H9 (cell line): ENCODE measurements around the gene TCERG1L. TPM values are rescaled to one million over a fixed set of nuclear protein-coding genes. Genes with fewer than 3 reads are reported as not detected.

ENCODE experiments used
- DNase-seq: peaks from one replicate; pipeline ENCODE4 v3.0.0-alpha.2; 2017
- H2AFZ ChIP-seq: one replicate; pipeline ENCODE4 v1.6.1; 2013; ENCODE audit warnings: mild to moderate bottlenecking, low read length, control low read depth, moderate library complexity
- H2AK5ac ChIP-seq: 2 replicates; pipeline ENCODE4 v1.6.1; 2013; ENCODE audit warnings: low read length, control low read depth, mixed read lengths; ENCODE audit not compliant: insufficient read length
- H2BK120ac ChIP-seq: one replicate; pipeline ENCODE4 v1.6.1; 2013; ENCODE audit warnings: low read depth, mild to moderate bottlenecking, low read length, control low read depth, inconsistent platforms; ENCODE audit not compliant: poor library complexity, severe bottlenecking
- H2BK12ac ChIP-seq: 2 replicates; pipeline ENCODE4 v1.6.1; 2013; ENCODE audit warnings: low read length, control low read depth, mixed read lengths, low read depth; ENCODE audit not compliant: insufficient read length
- H2BK15ac ChIP-seq: 2 replicates; pipeline ENCODE4 v1.6.1; 2013; ENCODE audit warnings: low read depth, low read length, control low read depth
- H2BK20ac ChIP-seq: one replicate; pipeline ENCODE4 v1.6.1; 2013; ENCODE audit warnings: low read depth, mild to moderate bottlenecking, low read length, control low read depth, inconsistent platforms; ENCODE audit not compliant: poor library complexity, severe bottlenecking
- H2BK5ac ChIP-seq: 2 replicates; pipeline ENCODE4 v1.6.1; 2013; ENCODE audit warnings: low read length, control low read depth, mixed read lengths; ENCODE audit not compliant: insufficient read length
- H3K14ac ChIP-seq: 2 replicates; pipeline ENCODE4 v1.6.1; 2013; ENCODE audit warnings: low read length, control low read depth; ENCODE audit not compliant: insufficient read depth
- H3K18ac ChIP-seq: 2 replicates; pipeline ENCODE4 v1.6.1; 2013; ENCODE audit warnings: low read depth, mild to moderate bottlenecking, mixed read lengths, low read length, control low read depth; ENCODE audit not compliant: insufficient read length
- H3K23ac ChIP-seq: 2 replicates; pipeline ENCODE4 v1.6.1; 2013; ENCODE audit warnings: low read length, control low read depth, mixed read lengths, low read depth; ENCODE audit not compliant: insufficient read length
- H3K23me2 ChIP-seq: 2 replicates; pipeline ENCODE4 v1.6.1; 2013; ENCODE audit warnings: low read depth, mild to moderate bottlenecking, mixed read lengths, low read length, control low read depth; ENCODE audit not compliant: insufficient read length, poor library complexity, severe bottlenecking
- H3K27ac ChIP-seq: 2 replicates; pipeline ENCODE4 v1.5.1; 2013; ENCODE audit warnings: low read length, control low read depth, mixed read lengths, low read depth; ENCODE audit not compliant: insufficient read length
- H3K27me3 ChIP-seq: 2 replicates; pipeline ENCODE4 v1.6.1; 2013; ENCODE audit warnings: low read length, control low read depth, inconsistent platforms; ENCODE audit not compliant: insufficient read depth
- H3K4ac ChIP-seq: 2 replicates; pipeline ENCODE4 v1.6.1; 2013; ENCODE audit warnings: low read depth, mild to moderate bottlenecking, control low read depth, inconsistent platforms, low read length, moderate library complexity
- H3K4me1 ChIP-seq: 2 replicates; pipeline ENCODE4 v1.6.1; 2013; ENCODE audit warnings: low read length, control low read depth, inconsistent platforms; ENCODE audit not compliant: insufficient read depth
- H3K4me2 ChIP-seq: 2 replicates; pipeline ENCODE4 v1.6.1; 2013; ENCODE audit warnings: low read length, control low read depth, mixed read lengths; ENCODE audit not compliant: insufficient read length, insufficient read depth
- H3K56ac ChIP-seq: 2 replicates; pipeline ENCODE4 v1.6.1; 2013; ENCODE audit warnings: low read depth, mild to moderate bottlenecking, mixed read lengths, low read length, control low read depth; ENCODE audit not compliant: insufficient read length
- H3K79me1 ChIP-seq: 2 replicates; pipeline ENCODE4 v1.6.1; 2013; ENCODE audit warnings: low read depth, mild to moderate bottlenecking, moderate library complexity, low read length, control low read depth, inconsistent platforms; ENCODE audit not compliant: insufficient read depth, poor library complexity, severe bottlenecking
- H3K79me2 ChIP-seq: 2 replicates; pipeline ENCODE4 v1.6.1; 2013; ENCODE audit warnings: low read length, control low read depth, inconsistent platforms; ENCODE audit not compliant: insufficient read depth
- H3K9ac ChIP-seq: 2 replicates; pipeline ENCODE4 v1.6.1; 2013; ENCODE audit warnings: low read length, control low read depth, mixed read lengths; ENCODE audit not compliant: insufficient read length; ENCODE audit errors: extremely low read depth
- H3K9me3 ChIP-seq: one replicate; pipeline ENCODE4 v1.6.1; 2013; ENCODE audit warnings: low read depth, low read length, inconsistent platforms; ENCODE audit not compliant: control insufficient read depth
- H3T11ph ChIP-seq: one replicate; pipeline ENCODE4 v1.6.1; 2013; ENCODE audit warnings: mild to moderate bottlenecking, low read length, control low read depth, inconsistent platforms
- H4K20me1 ChIP-seq: one replicate; pipeline ENCODE4 v1.6.1; 2013; ENCODE audit not compliant: control insufficient read depth, insufficient read length, insufficient read depth
- H4K5ac ChIP-seq: 2 replicates; pipeline ENCODE4 v1.6.1; 2013; ENCODE audit warnings: low read depth, mild to moderate bottlenecking, mixed read lengths, low read length, control low read depth; ENCODE audit not compliant: insufficient read length
- H4K8ac ChIP-seq: replicated peaks from 2 replicates; pipeline ENCODE4 v1.6.1; 2013; ENCODE audit warnings: low read length, control low read depth, mixed read lengths, low read depth; ENCODE audit not compliant: insufficient read length
- H4K91ac ChIP-seq: 2 replicates; pipeline ENCODE4 v1.6.1; 2013; ENCODE audit warnings: low read depth, mild to moderate bottlenecking, moderate library complexity, mixed read lengths, low read length, control low read depth; ENCODE audit not compliant: insufficient read length
- H3K27ac Mint-ChIP-seq, 3 experiments: 2 replicates in 2 of 3; 3 replicates in 1 of 3; pipeline ENCODE4 v1.8.0; 2020 to 2021; ENCODE audit warnings: mixed read lengths in 3 of 3, mild to moderate bottlenecking in 1 of 3, moderate library complexity in 1 of 3
- H3K27me3 Mint-ChIP-seq: 2 replicates; pipeline ENCODE4 v1.8.0; 2021; ENCODE audit warnings: low read depth, mild to moderate bottlenecking, moderate library complexity, mixed read lengths
- H3K36me3 Mint-ChIP-seq, 3 experiments: 2 replicates in 2 of 3; 3 replicates in 1 of 3; pipeline ENCODE4 v1.8.0; 2020 to 2021; ENCODE audit warnings: low read depth in 3 of 3, mixed read lengths in 3 of 3; ENCODE audit not compliant: insufficient read depth in 1 of 3
- H3K4me1 Mint-ChIP-seq, 2 experiments: 2 replicates each; pipeline ENCODE4 v1.8.0; 2020; ENCODE audit warnings: mixed read lengths in 2 of 2
- H3K4me3 Mint-ChIP-seq, 2 experiments: 2 replicates in 1 of 2; 3 replicates in 1 of 2; pipeline ENCODE4 v1.8.0; 2020 to 2021; ENCODE audit warnings: mild to moderate bottlenecking in 2 of 2, mixed read lengths in 2 of 2, moderate library complexity in 1 of 2
- H3K9me3 Mint-ChIP-seq, 2 experiments: 2 replicates in 1 of 2; 3 replicates in 1 of 2; pipeline ENCODE4 v1.8.0; 2020; ENCODE audit warnings: mild to moderate bottlenecking in 2 of 2, mixed read lengths in 2 of 2, moderate library complexity in 1 of 2
- WGBS: extraction: QIAGEN DNeasy Blood & Tissue Kit; methylation state at CpG from one replicate; pipeline ENCODE4 v1.1.7; 2013; ENCODE audit warnings: missing lambda C conversion rate, low lambda C conversion rate, mixed read lengths; ENCODE audit not compliant: insufficient read length; ENCODE audit errors: extremely low coverage; 5-methylcytosine and 5-hydroxymethylcytosine counted together
- total RNA-seq: library from RNA; stranded (reverse); gene quantifications from 2 replicates; pipeline ENCODE4 v1.2.1, GENCODE V29; 2021
- TF ChIP-seq, protein P1 (sequence below): fragments of 200-600 bp; sonication (generic); conservative IDR thresholded peaks from 3 replicates; pipeline ENCODE4 v1.8.0; 2021; ENCODE audit warnings: antibody characterized with exemption, mild to moderate bottlenecking

The TCERG1L gene
- total RNA-seq, 1 experiment from 2014 or later = 3.3 TPM

DNA sequence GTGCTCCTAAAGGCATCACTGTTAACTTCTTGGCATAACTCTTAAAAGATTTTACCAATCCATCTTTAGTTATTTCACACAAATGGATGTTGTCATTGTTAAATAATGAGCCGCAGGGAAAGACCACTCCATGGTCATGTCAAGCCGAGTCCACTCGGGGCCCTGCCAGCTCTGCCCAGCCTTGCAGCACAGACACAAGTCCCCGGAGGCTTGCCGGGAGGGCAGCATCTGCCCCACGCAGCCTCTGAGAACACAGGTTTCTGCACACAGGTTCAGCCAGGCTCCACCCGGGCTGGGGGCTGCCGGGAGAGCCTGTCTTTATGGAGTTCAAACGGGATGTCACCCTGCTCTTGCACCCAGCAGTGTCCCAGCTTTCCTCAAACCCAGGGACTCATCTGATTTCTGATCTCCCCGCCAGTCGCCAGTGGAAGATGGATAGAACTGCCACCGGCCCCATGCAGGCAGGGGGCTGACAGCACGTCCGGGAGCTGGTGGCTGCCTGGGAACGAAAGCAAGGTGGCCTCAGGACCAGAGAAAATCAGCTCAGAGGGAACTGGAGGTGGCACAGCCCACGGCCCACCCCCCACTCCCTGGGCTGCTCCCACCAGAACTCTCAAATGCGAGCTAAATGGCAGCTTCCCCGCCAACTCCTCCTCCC, 156.2 kb downstream of the TCERG1L start:
- Histone ChIP-seq H3K56ac (no peak overlapping the region), H2BK5ac (no peak overlapping the region), H3K23ac (no peak overlapping the region), H2BK15ac (no peak overlapping the region), H3K27me3 (no peaks in the 10 kb centered on the region), H2AFZ (no peak overlapping the region), H3K27ac (no peak overlapping the region), H3K4ac (no peak overlapping the region), H4K5ac (no peak overlapping the region), H3K79me2 (no peaks in the 10 kb centered on the region), H2BK12ac (no peak overlapping the region), H3K4me1 (no peaks in the 10 kb centered on the region), H3K79me1 (no peaks in the 10 kb centered on the region), H4K20me1 (no peaks in the 10 kb centered on the region), H4K8ac (no peak overlapping the region), H3K14ac (no peak overlapping the region), H3K23me2 (no peaks in the 10 kb centered on the region), H3K9me3 (no peaks in the 10 kb centered on the region), H4K91ac (no peak overlapping the region), H3K4me2 (no peak overlapping the region), H2AK5ac (no peak overlapping the region), H3K9ac (no peak overlapping the region), H3K18ac (no peak overlapping the region), H2BK20ac (no peak overlapping the region), H3T11ph (no peak overlapping the region), H2BK120ac (no peak overlapping the region)
- no peak for DNase-seq
- TF ChIP-seq, protein P1, sequence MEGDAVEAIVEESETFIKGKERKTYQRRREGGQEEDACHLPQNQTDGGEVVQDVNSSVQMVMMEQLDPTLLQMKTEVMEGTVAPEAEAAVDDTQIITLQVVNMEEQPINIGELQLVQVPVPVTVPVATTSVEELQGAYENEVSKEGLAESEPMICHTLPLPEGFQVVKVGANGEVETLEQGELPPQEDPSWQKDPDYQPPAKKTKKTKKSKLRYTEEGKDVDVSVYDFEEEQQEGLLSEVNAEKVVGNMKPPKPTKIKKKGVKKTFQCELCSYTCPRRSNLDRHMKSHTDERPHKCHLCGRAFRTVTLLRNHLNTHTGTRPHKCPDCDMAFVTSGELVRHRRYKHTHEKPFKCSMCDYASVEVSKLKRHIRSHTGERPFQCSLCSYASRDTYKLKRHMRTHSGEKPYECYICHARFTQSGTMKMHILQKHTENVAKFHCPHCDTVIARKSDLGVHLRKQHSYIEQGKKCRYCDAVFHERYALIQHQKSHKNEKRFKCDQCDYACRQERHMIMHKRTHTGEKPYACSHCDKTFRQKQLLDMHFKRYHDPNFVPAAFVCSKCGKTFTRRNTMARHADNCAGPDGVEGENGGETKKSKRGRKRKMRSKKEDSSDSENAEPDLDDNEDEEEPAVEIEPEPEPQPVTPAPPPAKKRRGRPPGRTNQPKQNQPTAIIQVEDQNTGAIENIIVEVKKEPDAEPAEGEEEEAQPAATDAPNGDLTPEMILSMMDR = no peak
- H3K36me3 Mint-ChIP-seq = peaks cover 23 to 27% (median 24%) of the 10 kb centered on the region in 3 experiments
- WGBS = no CpG with 5 or more reads among the region's 18 CpGs
- H3K27me3 Mint-ChIP-seq = no peaks in the 10 kb centered on the region; the same call in 1 of the 2 replicates
- peaks cover 27 to 28% of the 10 kb centered on the region in 2 experiments for H3K9me3 Mint-ChIP-seq
- H3K4me3 Mint-ChIP-seq = no peak overlapping the region
- H3K4me1 Mint-ChIP-seq = peaks cover 12 to 13% of the 10 kb centered on the region in 2 experiments
- 0 out of 7 replicates have a peak overlapping the region, but pooled peaks of 1 of the 3 experiments have one; percentile 15 for H3K27ac Mint-ChIP-seq
